ENCODE measurements around the gene SIRPB2.

- TF ChIP-seq, protein P1, sequence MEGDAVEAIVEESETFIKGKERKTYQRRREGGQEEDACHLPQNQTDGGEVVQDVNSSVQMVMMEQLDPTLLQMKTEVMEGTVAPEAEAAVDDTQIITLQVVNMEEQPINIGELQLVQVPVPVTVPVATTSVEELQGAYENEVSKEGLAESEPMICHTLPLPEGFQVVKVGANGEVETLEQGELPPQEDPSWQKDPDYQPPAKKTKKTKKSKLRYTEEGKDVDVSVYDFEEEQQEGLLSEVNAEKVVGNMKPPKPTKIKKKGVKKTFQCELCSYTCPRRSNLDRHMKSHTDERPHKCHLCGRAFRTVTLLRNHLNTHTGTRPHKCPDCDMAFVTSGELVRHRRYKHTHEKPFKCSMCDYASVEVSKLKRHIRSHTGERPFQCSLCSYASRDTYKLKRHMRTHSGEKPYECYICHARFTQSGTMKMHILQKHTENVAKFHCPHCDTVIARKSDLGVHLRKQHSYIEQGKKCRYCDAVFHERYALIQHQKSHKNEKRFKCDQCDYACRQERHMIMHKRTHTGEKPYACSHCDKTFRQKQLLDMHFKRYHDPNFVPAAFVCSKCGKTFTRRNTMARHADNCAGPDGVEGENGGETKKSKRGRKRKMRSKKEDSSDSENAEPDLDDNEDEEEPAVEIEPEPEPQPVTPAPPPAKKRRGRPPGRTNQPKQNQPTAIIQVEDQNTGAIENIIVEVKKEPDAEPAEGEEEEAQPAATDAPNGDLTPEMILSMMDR (IDR thresholded peaks at IDR 0.05; ENCODE audit: extremely low read depth in 1 of 2, insufficient read depth in 1 of 2, low read depth in 1 of 2, low read length in 2 of 2) = no peak
- TF ChIP-seq POLR2AphosphoS5 (IDR thresholded peaks at IDR 0.05; ENCODE audit: insufficient read depth, low read depth, low read length) (no peak), EZH2 (IDR thresholded peaks at IDR 0.05; ENCODE audit: borderline replicate concordance, low read depth, low read length, severe bottlenecking) (no peak), POLR2A (IDR thresholded peaks at IDR 0.05; ENCODE audit: low read depth, low read length) (no peak), GATA2 (IDR thresholded peaks at IDR 0.05; ENCODE audit: insufficient read depth, insufficient read length, low read depth, low read length) (no peak), MYC (IDR thresholded peaks at IDR 0.05; ENCODE audit: low read depth, low read length) (no peak)
Measured at GRCh38 chr20:1438361-1438760, 52.9 kb downstream of the SIRPB2 start.

Measured in endothelial cell of umbilical vein (primary cell).